GM23248 (cell line): ENCODE measurements around the gene CDH22.

Source experiments
- EZH2 ChIP-seq: fragments of 200-600 bp; sonication (generic); IDR thresholded peaks from 2 replicates; pipeline ENCODE4 v1.6.1; 2018; ENCODE audit warnings: antibody characterized with exemption, mild to moderate bottlenecking; ENCODE audit not compliant: insufficient read depth, poor library complexity, severe bottlenecking
- EZH2phosphoT487 ChIP-seq: fragments of 200-600 bp; sonication (generic); IDR thresholded peaks from 2 replicates; pipeline ENCODE4 v1.6.1; 2018; ENCODE audit warnings: antibody characterized with exemption, moderate library complexity, mild to moderate bottlenecking, low read depth; ENCODE audit not compliant: insufficient read depth

- TF ChIP-seq EZH2 = no peak
- no peak for TF ChIP-seq EZH2phosphoT487
Measured at GRCh38 chr20:46311719-46312074, 3.4 kb upstream of the CDH22 start.
